ENCODE data around the gene BMF.
A peak's percentile ranks its signal among the peaks of the same experiment; 100 is the strongest.

The BMF gene

DNA sequence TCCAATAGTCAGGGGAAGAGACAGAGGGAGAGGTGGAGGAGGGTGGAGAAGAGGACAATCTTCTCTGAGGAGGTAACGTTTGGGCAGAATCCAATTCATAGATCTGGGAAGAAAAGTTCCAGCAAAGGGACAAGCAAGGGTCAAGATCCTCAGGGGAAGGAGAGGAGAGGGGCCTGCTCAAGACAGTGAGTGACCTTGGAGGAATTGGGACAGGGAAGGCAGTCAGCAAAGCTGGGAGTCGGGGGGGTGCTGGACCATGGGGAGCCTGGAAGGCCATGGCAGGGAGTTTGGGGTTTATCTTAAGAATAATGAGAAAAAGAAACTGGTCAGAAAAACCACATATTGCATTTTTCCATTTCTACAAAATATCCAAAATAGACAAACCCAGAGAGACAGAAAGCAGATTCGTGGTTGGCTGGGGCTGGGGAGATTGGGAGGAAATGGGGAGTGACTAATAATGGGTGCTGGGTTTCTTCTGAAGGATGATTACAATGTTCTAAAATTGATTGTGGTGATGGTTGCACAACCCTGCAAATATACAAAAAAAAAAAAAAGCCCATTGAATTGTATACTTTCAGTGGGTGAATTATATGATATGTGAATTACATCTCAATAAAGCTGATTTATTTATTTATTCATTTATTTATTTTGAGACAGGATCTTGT, 50.1 kb downstream of the BMF start:
- Mint-ChIP-seq H3K36me3 (ENCODE audit: low read depth) (no peaks in the 10 kb centered on the region), H3K27ac (peak overlapping the region in 2 of 3 experiments; percentile 36 to 50), H3K4me3 (no peak overlapping the region), H3K27me3 (ENCODE audit: low read depth) (no peaks in the 10 kb centered on the region), H3K9me3 (no peaks in the 10 kb centered on the region), H3K4me1 (peaks cover 45% of the 10 kb centered on the region)
- no peak for TF ChIP-seq CTCF (IDR thresholded peaks at IDR 0.05; ENCODE audit: unreplicated experiment in 3 of 3)

DNA sequence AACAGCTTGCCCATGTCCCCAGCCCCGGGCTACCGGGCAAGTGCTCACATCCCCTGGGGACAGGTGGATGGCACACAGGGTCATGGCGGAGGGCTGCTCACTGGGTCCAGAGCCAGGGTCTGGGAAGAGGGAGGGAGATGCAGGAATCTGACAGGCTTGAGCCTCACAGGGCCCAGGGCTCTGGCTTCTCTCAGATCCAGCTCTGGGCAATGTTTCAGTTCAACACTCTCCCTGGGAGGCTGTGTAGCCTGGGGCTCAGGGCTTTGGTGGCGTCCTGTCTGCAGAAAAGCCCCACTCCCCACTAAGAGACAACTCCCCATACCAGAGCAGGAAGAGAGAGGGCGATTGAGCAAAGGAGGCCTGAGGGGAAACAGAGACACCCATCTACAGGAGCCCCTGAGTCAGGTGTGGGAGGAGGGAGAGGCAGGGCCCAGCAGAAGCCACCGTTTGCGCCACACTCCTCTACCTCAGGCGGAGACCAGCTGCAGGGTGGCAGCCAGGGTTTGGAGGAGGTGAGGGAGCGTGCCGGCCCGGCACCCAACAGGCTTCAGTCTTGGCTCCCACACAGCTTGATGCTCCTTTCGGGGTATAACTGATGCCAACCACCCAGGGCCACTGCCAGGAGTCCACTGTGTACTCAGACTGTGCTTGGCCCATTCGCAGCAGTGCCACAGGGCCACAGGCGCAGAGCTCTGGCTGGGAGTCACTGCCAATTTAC, 52.9 kb downstream of the BMF start:
- H3K36me3 Mint-ChIP-seq (ENCODE audit: low read depth), result no peaks in the 10 kb centered on the region
- no peaks in the 10 kb centered on the region for H3K9me3 Mint-ChIP-seq
- peak overlapping the region; percentile 68 to 85 (median 84) for H3K27ac Mint-ChIP-seq
- TF ChIP-seq CTCF (IDR thresholded peaks at IDR 0.05; ENCODE audit: unreplicated experiment in 3 of 3), result no peak
- peaks cover 73% of the 10 kb centered on the region for H3K4me1 Mint-ChIP-seq
- H3K27me3 Mint-ChIP-seq (ENCODE audit: low read depth), result peaks cover 7% of the 10 kb centered on the region
- H3K4me3 Mint-ChIP-seq, result no peak overlapping the region

DNA sequence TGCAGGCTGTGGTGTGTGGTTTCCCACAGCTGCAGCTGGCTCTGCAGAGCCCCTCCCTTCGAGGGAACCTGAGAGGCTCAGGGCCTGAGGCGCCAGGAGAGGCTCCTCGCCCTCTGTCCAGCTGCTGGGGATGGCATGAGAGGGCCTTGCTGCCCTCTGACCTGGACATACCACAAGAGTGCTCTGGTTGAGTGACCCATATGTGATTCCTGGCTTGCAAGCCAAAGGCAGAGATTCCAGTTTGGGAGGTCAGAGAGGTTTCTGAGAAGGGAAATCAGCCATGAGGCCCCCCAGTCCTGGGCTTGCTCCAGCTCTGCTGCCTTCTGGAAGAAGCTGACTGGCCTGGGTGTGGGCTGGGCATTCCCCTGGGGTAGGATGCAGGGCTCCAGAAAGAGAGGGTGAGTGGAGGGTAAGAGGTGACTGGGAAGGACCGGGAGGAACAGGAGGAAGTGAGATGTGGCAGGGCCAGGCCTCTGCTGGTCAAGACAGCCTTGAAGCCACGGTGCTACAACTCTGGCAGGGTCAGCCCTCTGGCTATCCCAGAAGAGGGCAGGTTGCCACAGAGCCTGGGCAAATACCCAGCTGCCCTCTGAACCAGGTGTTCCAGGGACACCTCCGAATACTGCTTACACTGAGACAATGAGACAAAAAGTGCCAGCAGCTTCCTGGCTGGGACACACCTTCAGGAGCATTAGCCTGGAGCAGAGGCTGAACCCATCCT, 53.7 kb downstream of the BMF start:
- Mint-ChIP-seq H3K27me3 (ENCODE audit: low read depth) (peaks cover 7% of the 10 kb centered on the region), H3K4me3 (no peak overlapping the region), H3K36me3 (ENCODE audit: low read depth) (no peaks in the 10 kb centered on the region), H3K27ac (peak overlapping the region; percentile 29 to 85 (median 84)), H3K9me3 (no peaks in the 10 kb centered on the region), H3K4me1 (peaks cover 71% of the 10 kb centered on the region)
- no peak for TF ChIP-seq CTCF (IDR thresholded peaks at IDR 0.05; ENCODE audit: unreplicated experiment in 3 of 3)

- TF ChIP-seq CTCF (IDR thresholded peaks at IDR 0.05; ENCODE audit: unreplicated experiment in 3 of 3), result no peak
- Mint-ChIP-seq H3K27ac (peak overlapping the region; percentile 29 to 85 (median 84)), H3K27me3 (ENCODE audit: low read depth) (peaks cover 7% of the 10 kb centered on the region), H3K9me3 (no peaks in the 10 kb centered on the region), H3K36me3 (ENCODE audit: low read depth) (no peaks in the 10 kb centered on the region), H3K4me3 (no peak overlapping the region), H3K4me1 (peaks cover 75% of the 10 kb centered on the region)
Observed at GRCh38 chr15:40054605-40054854, 54.1 kb downstream of the BMF start.

DNA sequence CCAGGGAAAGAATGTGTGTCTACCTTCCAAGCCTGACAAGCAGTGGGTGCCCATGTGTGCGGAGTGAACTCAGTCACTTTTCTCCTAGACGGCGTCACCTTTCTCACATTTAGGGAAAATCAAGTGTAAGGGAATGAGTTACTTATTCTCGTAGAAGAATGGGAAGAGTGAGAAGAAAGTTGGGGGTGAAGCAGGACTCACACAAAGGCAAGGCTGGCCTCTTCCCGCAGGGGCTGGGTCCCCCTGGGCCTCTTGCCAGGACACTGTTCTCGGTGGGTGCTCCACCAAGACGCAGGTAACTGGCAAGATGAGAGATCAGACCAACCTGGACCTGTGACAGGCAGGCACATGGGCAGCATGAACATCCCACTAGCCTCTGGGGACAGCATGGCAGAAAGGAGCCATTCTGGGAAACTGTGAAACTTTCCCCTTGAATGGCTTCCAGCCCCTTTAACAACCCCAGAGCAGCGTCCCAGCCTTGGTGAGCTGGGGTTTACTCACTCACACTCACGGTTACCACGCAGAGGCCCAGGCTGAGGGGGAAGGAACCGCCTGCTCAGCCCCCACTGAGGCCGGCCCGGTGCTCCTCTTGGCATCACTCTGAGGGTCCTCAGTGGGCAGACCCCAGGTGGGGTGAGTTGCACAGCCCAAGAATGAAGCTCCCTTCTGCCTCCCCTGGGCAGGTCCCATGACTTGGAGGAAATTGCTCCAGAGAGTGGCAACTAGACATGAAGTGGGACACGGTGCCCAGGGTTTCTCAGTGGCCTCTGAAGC, 54.7 kb downstream of the BMF start:
- H3K4me3 Mint-ChIP-seq, result no peak overlapping the region
- no peaks in the 10 kb centered on the region for H3K9me3 Mint-ChIP-seq
- peaks cover 80% of the 10 kb centered on the region for H3K4me1 Mint-ChIP-seq
- H3K27me3 Mint-ChIP-seq (ENCODE audit: low read depth), result peaks cover 7% of the 10 kb centered on the region
- H3K27ac Mint-ChIP-seq, result peak overlapping the region; percentile 75 to 97 (median 84)
- no peaks in the 10 kb centered on the region for H3K36me3 Mint-ChIP-seq (ENCODE audit: low read depth)
- TF ChIP-seq CTCF (IDR thresholded peaks at IDR 0.05; ENCODE audit: unreplicated experiment in 3 of 3), result no peak

Data from nephron (organoid).